Measurements from ENCODE around the gene MEOX1. TPM values are rescaled to one million over a fixed set of nuclear protein-coding genes. Genes with fewer than 3 reads are reported as not detected.

The MEOX1 gene
- total RNA-seq, 1 donor from 2014 or later: not detected

DNA sequence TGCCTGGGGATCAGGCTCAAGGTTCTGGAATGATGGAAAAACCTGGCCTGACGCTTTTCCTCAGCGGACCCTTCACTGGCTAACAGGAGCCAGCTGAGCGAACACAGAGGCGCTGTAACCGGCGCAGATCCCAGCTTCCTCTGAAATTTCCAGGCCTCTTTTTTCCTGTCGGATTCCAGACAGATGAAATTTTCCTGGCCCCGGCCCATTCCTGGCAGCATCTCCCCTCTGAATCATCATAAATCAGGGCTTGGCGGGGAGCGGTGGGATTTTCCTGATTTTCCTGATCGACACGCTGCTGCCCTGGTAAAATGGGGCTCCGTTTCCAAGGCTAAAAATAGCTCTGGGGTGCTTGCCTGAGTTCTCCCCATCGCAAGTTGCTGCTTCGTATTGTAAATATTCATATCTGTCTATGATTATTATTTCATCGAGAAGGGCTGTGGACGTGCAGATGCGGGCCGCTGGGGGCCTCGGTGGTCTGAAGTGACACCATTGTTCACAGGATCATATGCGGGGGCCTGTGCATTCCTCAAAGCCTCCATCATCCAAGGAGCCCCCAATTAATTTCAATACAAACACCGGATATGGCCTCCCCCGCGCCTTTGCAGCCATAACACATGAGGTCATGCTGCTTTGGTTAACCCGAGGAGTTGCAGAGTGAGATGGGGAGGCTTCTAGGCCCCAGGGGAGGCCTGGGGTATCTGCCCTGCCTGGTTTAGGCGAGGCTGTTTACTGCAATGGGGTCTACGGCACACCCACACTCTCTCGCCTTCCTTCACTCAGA, 69.8 kb downstream of the MEOX1 start:
- TF ChIP-seq, protein P1, sequence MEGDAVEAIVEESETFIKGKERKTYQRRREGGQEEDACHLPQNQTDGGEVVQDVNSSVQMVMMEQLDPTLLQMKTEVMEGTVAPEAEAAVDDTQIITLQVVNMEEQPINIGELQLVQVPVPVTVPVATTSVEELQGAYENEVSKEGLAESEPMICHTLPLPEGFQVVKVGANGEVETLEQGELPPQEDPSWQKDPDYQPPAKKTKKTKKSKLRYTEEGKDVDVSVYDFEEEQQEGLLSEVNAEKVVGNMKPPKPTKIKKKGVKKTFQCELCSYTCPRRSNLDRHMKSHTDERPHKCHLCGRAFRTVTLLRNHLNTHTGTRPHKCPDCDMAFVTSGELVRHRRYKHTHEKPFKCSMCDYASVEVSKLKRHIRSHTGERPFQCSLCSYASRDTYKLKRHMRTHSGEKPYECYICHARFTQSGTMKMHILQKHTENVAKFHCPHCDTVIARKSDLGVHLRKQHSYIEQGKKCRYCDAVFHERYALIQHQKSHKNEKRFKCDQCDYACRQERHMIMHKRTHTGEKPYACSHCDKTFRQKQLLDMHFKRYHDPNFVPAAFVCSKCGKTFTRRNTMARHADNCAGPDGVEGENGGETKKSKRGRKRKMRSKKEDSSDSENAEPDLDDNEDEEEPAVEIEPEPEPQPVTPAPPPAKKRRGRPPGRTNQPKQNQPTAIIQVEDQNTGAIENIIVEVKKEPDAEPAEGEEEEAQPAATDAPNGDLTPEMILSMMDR (IDR thresholded peaks at IDR 0.05; ENCODE audit: partially characterized antibody, unreplicated experiment): no peak
- H3K9me3 Mint-ChIP-seq (ENCODE audit: unreplicated experiment): peaks cover 5% of the 10 kb centered on the region
- no peak overlapping the region for H3K27ac Mint-ChIP-seq (ENCODE audit: unreplicated experiment)
- no peak overlapping the region for H3K4me3 Mint-ChIP-seq (ENCODE audit: unreplicated experiment)
- DNase-seq: no peak
- no peaks in the 10 kb centered on the region for H3K27me3 Mint-ChIP-seq (ENCODE audit: unreplicated experiment)
- peaks cover 4% of the 10 kb centered on the region for H3K36me3 Mint-ChIP-seq (ENCODE audit: unreplicated experiment)
- H3K4me1 Mint-ChIP-seq (ENCODE audit: low read depth, unreplicated experiment): peaks cover 5% of the 10 kb centered on the region

- no peaks in the 10 kb centered on the region for H3K27me3 Mint-ChIP-seq (ENCODE audit: unreplicated experiment)
- DNase-seq: no peak
- H3K9me3 Mint-ChIP-seq (ENCODE audit: unreplicated experiment): peaks cover 3% of the 10 kb centered on the region
- peaks cover 4% of the 10 kb centered on the region for H3K36me3 Mint-ChIP-seq (ENCODE audit: unreplicated experiment)
- H3K27ac Mint-ChIP-seq (ENCODE audit: unreplicated experiment): no peak overlapping the region
- peaks cover 5% of the 10 kb centered on the region for H3K4me1 Mint-ChIP-seq (ENCODE audit: low read depth, unreplicated experiment)
- TF ChIP-seq, protein P1 (IDR thresholded peaks at IDR 0.05; ENCODE audit: partially characterized antibody, unreplicated experiment): no peak
- no peak overlapping the region for H3K4me3 Mint-ChIP-seq (ENCODE audit: unreplicated experiment)
These were observed 70.7 kb downstream of the MEOX1 start for GRCh38 chr17:43591001-43591400.

Other genes with a start within 250 kb of the MEOX1 start
- 71.9 TPM for gene DHX8, start 177.9 kb downstream of the MEOX1 start, total RNA-seq (ENCODE audit: unreplicated experiment)
- not detected for gene ETV4, start 115.6 kb downstream of the MEOX1 start, total RNA-seq (ENCODE audit: unreplicated experiment)
- gene SOST, start 96.9 kb upstream of the MEOX1 start, total RNA-seq (ENCODE audit: unreplicated experiment): not detected
- gene DUSP3, start 117.1 kb upstream of the MEOX1 start, total RNA-seq (ENCODE audit: unreplicated experiment): 54.6 TPM
- not detected for gene CFAP97D1, start 118.5 kb upstream of the MEOX1 start, total RNA-seq (ENCODE audit: unreplicated experiment)
- 22.9 TPM for gene MPP3, start 171.2 kb upstream of the MEOX1 start, total RNA-seq (ENCODE audit: unreplicated experiment)
- gene CD300LG, start 185.3 kb upstream of the MEOX1 start, total RNA-seq (ENCODE audit: unreplicated experiment): not detected
- gene MPP2, start 245.6 kb upstream of the MEOX1 start, total RNA-seq (ENCODE audit: unreplicated experiment): 51.6 TPM